ENCODE data around the gene COPZ1.

The COPZ1 gene

DNA sequence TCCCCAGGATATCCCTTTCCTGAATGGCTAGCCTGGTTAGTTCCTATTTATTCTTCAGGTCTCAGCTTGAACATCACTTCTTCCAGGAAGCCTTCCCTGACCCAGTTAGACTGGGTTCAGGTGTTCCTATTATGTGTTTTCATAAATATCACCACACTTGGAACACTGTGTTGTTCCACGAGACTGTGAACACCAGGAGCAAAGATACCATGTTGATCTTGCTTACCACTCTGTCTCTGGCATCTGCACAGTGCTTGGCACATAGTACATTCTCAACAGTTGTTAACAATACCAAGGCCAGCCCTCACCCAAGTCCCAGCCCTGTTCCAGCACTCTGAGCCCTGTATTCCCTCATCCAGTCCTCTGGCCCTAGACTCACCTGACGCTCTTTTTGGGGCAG, 73.3 kb downstream of the COPZ1 start:
- Mint-ChIP-seq H3K27ac (no peak overlapping the region), H3K36me3 (ENCODE audit: low read depth) (peaks cover 51% of the 10 kb centered on the region), H3K4me3 (no peak overlapping the region)

DNA sequence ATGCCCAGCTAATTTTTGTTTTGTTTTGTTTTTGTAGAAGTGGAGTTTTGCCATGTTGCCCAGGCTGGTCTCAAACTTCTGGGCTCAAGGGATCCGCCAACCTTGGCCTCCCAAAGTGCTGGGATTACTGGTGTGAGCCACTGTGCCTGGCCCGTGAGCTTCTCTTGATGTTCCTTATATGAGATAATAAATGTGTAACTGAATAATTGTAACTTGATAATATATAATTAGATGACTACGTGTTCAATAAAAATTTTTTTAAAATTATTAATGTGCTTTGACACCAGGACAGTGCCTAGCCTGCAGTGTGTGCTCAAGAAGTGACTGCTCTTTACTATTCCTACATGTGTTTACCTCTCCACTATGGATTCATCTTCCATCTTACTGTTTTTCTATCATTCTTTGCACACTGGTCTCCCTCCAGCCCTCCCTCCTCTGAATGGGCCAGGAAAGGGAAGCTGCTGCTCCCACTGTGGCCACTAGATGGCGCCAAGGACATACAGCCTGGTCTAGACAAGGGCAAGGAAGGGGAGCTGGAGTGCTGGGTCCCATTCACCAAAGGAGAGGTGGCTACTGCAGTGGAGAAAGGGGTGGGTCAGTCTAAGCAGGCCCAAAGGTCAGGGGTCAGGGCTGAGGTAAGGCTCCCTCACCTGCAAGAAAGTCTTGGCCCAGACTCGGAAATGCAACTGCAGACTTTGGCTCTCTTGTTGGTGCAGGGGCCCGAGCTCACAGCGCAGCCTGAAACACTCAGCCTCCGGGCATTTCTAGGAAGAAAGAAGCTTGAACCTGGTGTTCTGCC, 74.3 kb downstream of the COPZ1 start:
- Mint-ChIP-seq H3K27me3 (no peaks in the 10 kb centered on the region), H3K36me3 (ENCODE audit: low read depth) (peaks cover 59% of the 10 kb centered on the region), H3K4me1 (ENCODE audit: low read depth) (peaks cover 6% of the 10 kb centered on the region), H3K9me3 (no peaks in the 10 kb centered on the region), H3K4me3 (no peak overlapping the region), H3K27ac (no peak overlapping the region)

More for the DNA sequence above, 73.3 kb downstream of the COPZ1 start:
- no peaks in the 10 kb centered on the region for H3K9me3 Mint-ChIP-seq
- H3K27me3 Mint-ChIP-seq = no peaks in the 10 kb centered on the region
- H3K4me1 Mint-ChIP-seq (ENCODE audit: low read depth) = peaks cover 12% of the 10 kb centered on the region

- H3K4me3 Mint-ChIP-seq = no peak overlapping the region
- H3K36me3 Mint-ChIP-seq (ENCODE audit: low read depth) = peaks cover 63% of the 10 kb centered on the region
- peaks cover 7% of the 10 kb centered on the region for H3K4me1 Mint-ChIP-seq (ENCODE audit: low read depth)
- no peak overlapping the region for H3K27ac Mint-ChIP-seq
- H3K27me3 Mint-ChIP-seq = no peaks in the 10 kb centered on the region
- no peaks in the 10 kb centered on the region for H3K9me3 Mint-ChIP-seq
Measured at GRCh38 chr12:54401119-54401518, 76.2 kb downstream of the COPZ1 start.

All from stimulated activated naive CD8-positive, alpha-beta T cell treated with anti-CD3 and anti-CD28 coated beads, Interleukin-15, Interleukin-2, amounts not matched to agents 100 ng/mL and 50 ng/mL, for 24 hours (primary cell).